Panc1 (cell line): ENCODE data around the gene CCDC124. TPM values are rescaled to one million over a fixed set of nuclear protein-coding genes. Genes with fewer than 3 reads are reported as not detected.

Experiments used
- ATAC-seq: fragments of 200-7000 bp; cut with Tn5 transposase; 2 replicates; pipeline ENCODE4 v1.9.1; 2020; ENCODE audit warnings: mild to moderate bottlenecking, moderate library complexity
- BruUV-seq: library from RNA; stranded (reverse); fragments of 400-500 nt; replicated peaks from 2 replicates; lab custom pipeline; 2021; lab: Mats Ljungman, UMichigan
- CTCF ChIA-PET: fragments of 300-600 bp; sonication (Branson Sonifier 250); formaldehyde crosslinking; loops from one replicate; lab custom pipeline; 2022; ENCODE audit warnings: antibody characterized with exemption; lab: Charles Lee
- POLR2A ChIA-PET: fragments of 300-600 bp; sonication (Branson Sonifier 250); formaldehyde crosslinking; loops from one replicate; lab custom pipeline; 2022; ENCODE audit warnings: antibody characterized with exemption; lab: Charles Lee
- DNase-seq: peaks from one replicate; pipeline ENCODE4 v3.0.0-alpha.2; 2010; ENCODE audit warnings: low read depth, low spot score
- H3K27ac ChIP-seq: 2 replicates; pipeline ENCODE4 v1.5.1; 2011; ENCODE audit warnings: mild to moderate bottlenecking, low read length, inconsistent platforms
- H3K27me3 ChIP-seq: fragments of 200-500 bp; sonication (Bioruptor generic); 2 replicates; pipeline ENCODE4 v1.6.0; 2014; ENCODE audit warnings: low read length, inconsistent platforms; ENCODE audit not compliant: control insufficient read depth, insufficient read depth
- H3K36me3 ChIP-seq: fragments of 200-500 bp; sonication (Bioruptor generic); 2 replicates; pipeline ENCODE4 v1.5.1; 2014; ENCODE audit warnings: inconsistent platforms, mild to moderate bottlenecking, low read length, moderate library complexity; ENCODE audit not compliant: control insufficient read depth, insufficient read depth
- H3K4me1 ChIP-seq: 2 replicates; pipeline ENCODE4 v1.5.1; 2011; ENCODE audit warnings: inconsistent platforms, mild to moderate bottlenecking, low read length, moderate library complexity; ENCODE audit not compliant: control insufficient read depth, insufficient read depth
- H3K4me3 ChIP-seq, 2 experiments: 2 replicates each; pipeline ENCODE4 v1.5.1; 2011 to 2012; ENCODE audit warnings: low read depth in 2 of 2, low read length in 2 of 2, mild to moderate bottlenecking in 2 of 2, inconsistent platforms in 1 of 2, moderate library complexity in 1 of 2
- H3K9me3 ChIP-seq: fragments of 200-500 bp; sonication (Bioruptor generic); 2 replicates; pipeline ENCODE4 v1.5.1; 2014; ENCODE audit warnings: low read depth, mild to moderate bottlenecking, inconsistent platforms, low read length, moderate library complexity; ENCODE audit not compliant: control insufficient read depth, insufficient read depth
- POLR2AphosphoS5 ChIP-seq: IDR thresholded peaks from 2 replicates; pipeline ENCODE4 v1.6.1; 2012; ENCODE audit warnings: mild to moderate bottlenecking, low read depth, low read length, moderate library complexity
- SIN3A ChIP-seq: IDR thresholded peaks from 2 replicates; pipeline ENCODE4 v1.6.1; 2012; ENCODE audit warnings: low read depth, mild to moderate bottlenecking, low read length, moderate library complexity, borderline replicate concordance; ENCODE audit not compliant: insufficient read depth
- TCF7L2 ChIP-seq: IDR thresholded peaks from 2 replicates; pipeline ENCODE4 v1.6.1; 2011; ENCODE audit warnings: mild to moderate bottlenecking, low read depth, low read length, inconsistent platforms
- in situ Hi-C: cut with HindIII; loops from 2 replicates; pipeline ENCODE4 v1.10.0; 2016; ENCODE audit warnings: low sequenced_read_pairs, low pct_unique_long_range_greater_than_20kb
- intact Hi-C: fragments of 100-400 bp; cut with micrococcal nuclease; formaldehyde crosslinking; loops from one replicate; pipeline ENCODE4 v1.10.0; 2022; ENCODE audit not compliant: unreplicated experiment
- total RNA-seq: library from RNA; stranded (reverse); gene quantifications from one replicate; pipeline ENCODE4 v1.2.1, GENCODE V29; 2021; ENCODE audit not compliant: unreplicated experiment
- TF ChIP-seq, protein P1 (sequence below), 2 experiments: IDR thresholded peaks; 2 replicates each; pipeline ENCODE4 v1.6.1; 2011 to 2012; ENCODE audit warnings: low read depth in 2 of 2, control low read depth in 1 of 2, low read length in 1 of 2, mild to moderate bottlenecking in 1 of 2, moderate library complexity in 1 of 2; ENCODE audit not compliant: insufficient read depth in 1 of 2
- TF ChIP-seq, protein P2 (sequence below): fragments of 450-650 bp; IDR thresholded peaks from 2 replicates; pipeline ENCODE4 v1.5.1; 2017; ENCODE audit warnings: mild to moderate bottlenecking

The CCDC124 gene
- total RNA-seq, 1 experiment from 2014 or later = 110 TPM

- ATAC-seq = no peak
- no peaks in the 10 kb centered on the region; the same call in 1 of the 2 replicates for H3K27me3 ChIP-seq
- no peaks in the 10 kb centered on the region for H3K36me3 ChIP-seq
- H3K27ac ChIP-seq = no peak overlapping the region
- ChIA-PET POLR2A (interaction anchor here (0.6 kb wide), 1 partner anchor 11 kb away, joined by 3 read pairs; no protein-coding TSS in a partner anchor), CTCF (interaction anchor here (0.6 kb wide), 2 partner anchors 26 to 108 kb away, joined by 3 read pairs; no protein-coding TSS in a partner anchor)
- TF ChIP-seq, protein P1, sequence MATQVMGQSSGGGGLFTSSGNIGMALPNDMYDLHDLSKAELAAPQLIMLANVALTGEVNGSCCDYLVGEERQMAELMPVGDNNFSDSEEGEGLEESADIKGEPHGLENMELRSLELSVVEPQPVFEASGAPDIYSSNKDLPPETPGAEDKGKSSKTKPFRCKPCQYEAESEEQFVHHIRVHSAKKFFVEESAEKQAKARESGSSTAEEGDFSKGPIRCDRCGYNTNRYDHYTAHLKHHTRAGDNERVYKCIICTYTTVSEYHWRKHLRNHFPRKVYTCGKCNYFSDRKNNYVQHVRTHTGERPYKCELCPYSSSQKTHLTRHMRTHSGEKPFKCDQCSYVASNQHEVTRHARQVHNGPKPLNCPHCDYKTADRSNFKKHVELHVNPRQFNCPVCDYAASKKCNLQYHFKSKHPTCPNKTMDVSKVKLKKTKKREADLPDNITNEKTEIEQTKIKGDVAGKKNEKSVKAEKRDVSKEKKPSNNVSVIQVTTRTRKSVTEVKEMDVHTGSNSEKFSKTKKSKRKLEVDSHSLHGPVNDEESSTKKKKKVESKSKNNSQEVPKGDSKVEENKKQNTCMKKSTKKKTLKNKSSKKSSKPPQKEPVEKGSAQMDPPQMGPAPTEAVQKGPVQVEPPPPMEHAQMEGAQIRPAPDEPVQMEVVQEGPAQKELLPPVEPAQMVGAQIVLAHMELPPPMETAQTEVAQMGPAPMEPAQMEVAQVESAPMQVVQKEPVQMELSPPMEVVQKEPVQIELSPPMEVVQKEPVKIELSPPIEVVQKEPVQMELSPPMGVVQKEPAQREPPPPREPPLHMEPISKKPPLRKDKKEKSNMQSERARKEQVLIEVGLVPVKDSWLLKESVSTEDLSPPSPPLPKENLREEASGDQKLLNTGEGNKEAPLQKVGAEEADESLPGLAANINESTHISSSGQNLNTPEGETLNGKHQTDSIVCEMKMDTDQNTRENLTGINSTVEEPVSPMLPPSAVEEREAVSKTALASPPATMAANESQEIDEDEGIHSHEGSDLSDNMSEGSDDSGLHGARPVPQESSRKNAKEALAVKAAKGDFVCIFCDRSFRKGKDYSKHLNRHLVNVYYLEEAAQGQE (IDR thresholded peaks at IDR 0.05; ENCODE audit: insufficient read depth in 1 of 2, low read depth in 2 of 2, low read length in 1 of 2) = no peak
- TF ChIP-seq POLR2AphosphoS5 (no peak), TCF7L2 (no peak), SIN3A (no peak)
- TF ChIP-seq, protein P2, sequence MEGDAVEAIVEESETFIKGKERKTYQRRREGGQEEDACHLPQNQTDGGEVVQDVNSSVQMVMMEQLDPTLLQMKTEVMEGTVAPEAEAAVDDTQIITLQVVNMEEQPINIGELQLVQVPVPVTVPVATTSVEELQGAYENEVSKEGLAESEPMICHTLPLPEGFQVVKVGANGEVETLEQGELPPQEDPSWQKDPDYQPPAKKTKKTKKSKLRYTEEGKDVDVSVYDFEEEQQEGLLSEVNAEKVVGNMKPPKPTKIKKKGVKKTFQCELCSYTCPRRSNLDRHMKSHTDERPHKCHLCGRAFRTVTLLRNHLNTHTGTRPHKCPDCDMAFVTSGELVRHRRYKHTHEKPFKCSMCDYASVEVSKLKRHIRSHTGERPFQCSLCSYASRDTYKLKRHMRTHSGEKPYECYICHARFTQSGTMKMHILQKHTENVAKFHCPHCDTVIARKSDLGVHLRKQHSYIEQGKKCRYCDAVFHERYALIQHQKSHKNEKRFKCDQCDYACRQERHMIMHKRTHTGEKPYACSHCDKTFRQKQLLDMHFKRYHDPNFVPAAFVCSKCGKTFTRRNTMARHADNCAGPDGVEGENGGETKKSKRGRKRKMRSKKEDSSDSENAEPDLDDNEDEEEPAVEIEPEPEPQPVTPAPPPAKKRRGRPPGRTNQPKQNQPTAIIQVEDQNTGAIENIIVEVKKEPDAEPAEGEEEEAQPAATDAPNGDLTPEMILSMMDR = no peak
- no peak overlapping the region for H3K4me3 ChIP-seq
- intact Hi-C loops (no loop called here), in situ Hi-C loops (no loop called here)
- no peak for DNase-seq
- no peaks in the 10 kb centered on the region for H3K9me3 ChIP-seq
- BruUV-seq = no TSS peak
- H3K4me1 ChIP-seq = no peaks in the 10 kb centered on the region
Observed at GRCh38 chr19:17966129-17966483, 33.3 kb downstream of the CCDC124 start.

DNA sequence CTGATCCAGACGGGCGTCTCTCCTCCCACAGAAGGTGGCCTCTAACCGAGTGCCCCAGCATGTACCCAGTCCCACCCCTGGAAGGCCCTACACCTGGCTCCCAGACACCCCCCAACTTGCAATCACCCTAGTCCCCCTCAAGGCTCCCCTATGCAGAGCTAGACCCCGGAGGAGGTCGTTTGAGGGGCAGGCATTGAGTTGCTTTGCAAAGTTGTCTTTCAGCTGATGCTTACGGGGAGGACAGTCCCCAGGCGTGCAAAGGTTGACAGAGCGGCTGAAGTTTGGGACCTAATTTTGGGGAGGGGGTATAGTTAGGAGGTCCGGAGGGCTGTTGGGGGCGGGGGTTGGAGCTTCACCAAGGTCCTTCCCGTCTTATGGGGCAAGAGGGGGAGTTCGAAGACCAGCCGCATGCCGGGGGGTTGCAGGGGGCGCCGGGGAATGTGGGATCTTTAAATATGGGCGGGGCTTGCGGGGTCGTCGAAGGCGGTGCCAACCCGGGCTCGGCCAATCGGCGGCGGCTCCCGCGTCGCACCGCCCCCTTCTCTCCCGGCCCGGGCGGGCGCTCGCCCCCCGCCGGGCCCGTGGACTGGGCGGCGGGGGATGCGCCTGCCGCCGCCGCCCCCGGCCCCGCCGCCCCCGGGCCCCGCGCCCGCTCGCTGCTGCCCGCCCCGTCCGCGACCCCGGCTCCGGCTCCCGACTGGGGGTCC is 33.9 kb downstream of the CCDC124 start, which contains the start of gene KCNN1:
Gene KCNN1, plus strand, starts transcription at position 558 of the 707 bp plus-strand sequence. CDS start 6,782 bp downstream, outside the sequence.
- ChIA-PET CTCF (interaction anchor here (0.6 kb wide), 2 partner anchors 25 to 107 kb away, joined by 3 read pairs; no protein-coding TSS in a partner anchor), POLR2A (interaction anchor here (0.6 kb wide), 1 partner anchor 12 kb away, joined by 3 read pairs; no protein-coding TSS in a partner anchor)
- in situ Hi-C loops = no loop called here
- Histone ChIP-seq H3K36me3 (no peaks in the 10 kb centered on the region), H3K27me3 (no peaks in the 10 kb centered on the region; the same call in 1 of the 2 replicates), H3K27ac (no peak within 1 kb of the TSS), H3K9me3 (no peaks in the 10 kb centered on the region), H3K4me3 (peak within 1 kb of the TSS; percentile 33 to 39), H3K4me1 (no peaks in the 10 kb centered on the region)
- no peak for TF ChIP-seq POLR2AphosphoS5
- TF ChIP-seq TCF7L2 = no peak
- TF ChIP-seq, protein P2 = no peak
- no peak for TF ChIP-seq SIN3A
- TF ChIP-seq, protein P1 (IDR thresholded peaks at IDR 0.05; ENCODE audit: insufficient read depth in 1 of 2, low read depth in 2 of 2, low read length in 1 of 2) = no peak
- no TSS peak for BruUV-seq
- no peak for DNase-seq
- intact Hi-C loops = no loop called here
- ATAC-seq = no peak
